Stimulated activated naive CD8-positive, alpha-beta T cell treated with anti-CD3 and anti-CD28 coated beads, Interleukin-15, amount 100 ng/mL, for 72 hours (primary cell): ENCODE data around the gene NRN1L.
A peak's percentile ranks its signal among the peaks of the same experiment; 100 is the strongest.
"Not testable (repeated sequence)": the region's sequence is repeated elsewhere in the genome, so short reads cannot be mapped to it uniquely, and the experiment has no call there.

ENCODE experiments used
- ATAC-seq: fragments of 150-1000 bp; cut with Tn5 transposase; 2 replicates; pipeline ENCODE4 v1.10.0; 2021; ENCODE audit warnings: mild to moderate bottlenecking, moderate library complexity
- DNase-seq, 2 donors: peaks; one replicate each; pipeline ENCODE4 v3.0.0; 2021 to 2022
- H3K27ac Mint-ChIP-seq, 2 donors: one replicate each; pipeline ENCODE4 v1.8.0; 2022; ENCODE audit warnings: mild to moderate bottlenecking in 2 of 2, mixed read lengths in 2 of 2, moderate library complexity in 2 of 2
- H3K27me3 Mint-ChIP-seq: one replicate; pipeline ENCODE4 v1.8.0; 2022; ENCODE audit warnings: mixed read lengths
- H3K4me1 Mint-ChIP-seq: one replicate; pipeline ENCODE4 v1.8.0; 2022; ENCODE audit warnings: mild to moderate bottlenecking, mixed read lengths
- H3K4me3 Mint-ChIP-seq, 2 donors: one replicate each; pipeline ENCODE4 v1.8.0; 2022; ENCODE audit warnings: mild to moderate bottlenecking in 2 of 2, mixed read lengths in 2 of 2, moderate library complexity in 1 of 2
- H3K9me3 Mint-ChIP-seq, 2 donors: one replicate each; pipeline ENCODE4 v1.8.0; 2022; ENCODE audit warnings: mixed read lengths in 2 of 2

Gene NRN1L

GRCh38 chr16:67885976-67886375 is 1.3 kb downstream of the NRN1L start:
- H3K27me3 Mint-ChIP-seq, result no peaks in the 10 kb centered on the region
- no peak overlapping the region for H3K27ac Mint-ChIP-seq
- ATAC-seq, result no peak
- H3K9me3 Mint-ChIP-seq, result no peaks in the 10 kb centered on the region
- DNase-seq, result no peak
- no peaks in the 10 kb centered on the region for H3K4me1 Mint-ChIP-seq
- H3K4me3 Mint-ChIP-seq, result no peak overlapping the region

GRCh38 chr16:67886387-67886786 is 1.7 kb downstream of the NRN1L start:
- H3K27ac Mint-ChIP-seq, result peak overlapping the region in 1 of 2 donors; percentile 20
- no peak overlapping the region for H3K4me3 Mint-ChIP-seq
- no peaks in the 10 kb centered on the region for H3K27me3 Mint-ChIP-seq
- ATAC-seq (no peak), DNase-seq (no peak)
- H3K9me3 Mint-ChIP-seq, result no peaks in the 10 kb centered on the region
- H3K4me1 Mint-ChIP-seq, result no peaks in the 10 kb centered on the region

GRCh38 chr16:67888331-67888730 is 3.6 kb downstream of the NRN1L start:
- no peak for ATAC-seq
- Mint-ChIP-seq H3K27ac (no peak overlapping the region), H3K9me3 (no peaks in the 10 kb centered on the region), H3K27me3 (no peaks in the 10 kb centered on the region), H3K4me3 (no peak overlapping the region), H3K4me1 (peaks cover 8% of the 10 kb centered on the region)
- DNase-seq, result no peak

- no peak for DNase-seq
- Mint-ChIP-seq H3K9me3 (no peaks in the 10 kb centered on the region), H3K4me1 (peaks cover 27% of the 10 kb centered on the region), H3K27me3 (no peaks in the 10 kb centered on the region), H3K27ac (no peak overlapping the region), H3K4me3 (peak overlapping the region; percentile 86 to 99)
- no peak for ATAC-seq
These were observed 7.7 kb downstream of the NRN1L start for GRCh38 chr16:67892375-67892774.

DNA sequence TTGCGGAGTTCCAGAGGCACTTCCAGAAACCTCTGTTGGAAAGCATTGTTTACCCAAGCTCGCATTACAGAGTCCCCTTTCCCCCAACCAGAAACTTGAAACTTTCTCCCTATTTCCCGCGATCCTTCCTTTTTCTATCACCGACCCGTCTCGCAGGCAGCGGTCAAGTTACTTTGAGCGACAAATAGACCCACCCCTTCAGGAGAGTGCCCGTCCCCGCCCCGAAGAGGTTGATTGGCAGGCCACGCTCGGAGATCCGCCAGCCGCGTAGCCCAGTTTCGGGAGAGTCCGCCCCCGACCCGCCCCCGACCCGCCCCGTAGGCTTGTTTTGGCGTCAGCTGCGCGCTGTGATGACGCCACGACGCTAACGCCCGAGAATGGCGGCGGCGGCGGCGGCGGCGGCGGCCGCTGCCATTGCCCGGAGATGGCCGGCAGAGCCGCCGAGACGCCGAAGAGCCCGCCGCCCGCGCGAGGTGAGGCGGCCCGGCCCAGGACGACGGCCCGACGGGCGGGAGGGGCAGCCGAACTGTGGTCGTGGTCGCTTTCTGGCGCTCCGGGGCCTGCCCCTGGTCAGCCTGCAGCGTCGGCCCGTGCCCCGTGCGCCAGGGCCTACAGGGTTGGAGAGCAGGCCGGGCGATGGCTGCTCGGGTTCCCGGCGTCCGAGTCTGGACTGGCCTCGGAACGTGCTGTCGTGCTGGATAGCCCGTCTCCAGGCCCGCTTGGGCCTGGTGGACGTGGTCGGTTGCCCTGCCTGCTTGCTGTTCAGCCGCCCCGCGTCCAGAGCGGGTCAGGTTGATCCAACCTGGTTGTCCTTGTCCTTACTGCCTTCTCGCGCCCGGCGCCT is 8.4 kb downstream of the NRN1L start, which contains the start of gene PSKH1:
Gene PSKH1 (plus strand): TSS at position 356 of the 844 bp plus-strand sequence. CDS start 15,496 bp downstream, outside the sequence.
- Mint-ChIP-seq H3K4me3 (peak within 1 kb of the TSS; percentile 86 to 99), H3K4me1 (peaks cover 29% of the 10 kb centered on the region), H3K27me3 (no peaks in the 10 kb centered on the region), H3K27ac (peak within 1 kb of the TSS; percentile 98 to 99), H3K9me3 (no peaks in the 10 kb centered on the region)
- peak; percentile 99 for ATAC-seq
- DNase-seq, result peak; percentile 87 to 92

- DNase-seq (no peak), ATAC-seq (no peak)
- peaks cover 29% of the 10 kb centered on the region for H3K4me1 Mint-ChIP-seq
- no peaks in the 10 kb centered on the region for H3K27me3 Mint-ChIP-seq
- peak overlapping the region; percentile 98 to 99 for H3K27ac Mint-ChIP-seq
- peak overlapping the region; percentile 86 to 99 for H3K4me3 Mint-ChIP-seq
- no peaks in the 10 kb centered on the region for H3K9me3 Mint-ChIP-seq
These were observed 9.2 kb downstream of the NRN1L start for GRCh38 chr16:67893743-67894399.

GRCh38 chr16:67897231-67897630 is 12.5 kb downstream of the NRN1L start:
- no peaks in the 10 kb centered on the region for H3K27me3 Mint-ChIP-seq
- H3K27ac Mint-ChIP-seq, result no peak overlapping the region
- H3K9me3 Mint-ChIP-seq, result no peaks in the 10 kb centered on the region
- H3K4me3 Mint-ChIP-seq, result no peak overlapping the region
- DNase-seq, result no peak
- ATAC-seq, result no peak
- peaks cover 29% of the 10 kb centered on the region for H3K4me1 Mint-ChIP-seq

DNA sequence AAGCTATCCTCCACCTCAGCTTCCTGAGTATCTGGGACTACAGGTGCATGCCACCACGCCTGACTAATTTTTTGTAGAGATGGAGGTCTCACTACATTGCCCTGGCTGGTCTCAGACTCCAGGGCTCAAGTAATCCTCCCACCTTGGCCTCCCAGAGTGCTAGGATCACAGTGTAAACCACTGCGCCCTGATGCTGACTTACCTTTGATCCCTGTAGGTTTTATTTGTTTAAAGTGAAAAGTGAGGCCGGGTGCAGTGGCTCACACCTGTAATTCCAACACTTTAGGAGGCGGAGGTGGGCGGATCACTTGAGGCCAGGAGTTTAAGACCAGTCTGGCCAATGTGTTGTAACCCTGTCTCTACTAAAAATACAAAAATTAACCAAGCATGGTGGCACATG is 17.0 kb downstream of the NRN1L start:
- Mint-ChIP-seq H3K27ac (peak overlapping the region in 1 of 2 donors; percentile 59), H3K9me3 (no peaks in the 10 kb centered on the region), H3K27me3 (no peaks in the 10 kb centered on the region), H3K4me1 (peaks cover 8% of the 10 kb centered on the region), H3K4me3 (no peak overlapping the region)
- ATAC-seq, result no peak
- DNase-seq, result no peak

GRCh38 chr16:67902831-67903230 is 18.1 kb downstream of the NRN1L start:
- peaks cover 7% of the 10 kb centered on the region for H3K4me1 Mint-ChIP-seq
- ATAC-seq, result no peak

GRCh38 chr16:67907397-67908180 is 22.9 kb downstream of the NRN1L start:
- ATAC-seq (no peak), DNase-seq (no peak)
- no peak overlapping the region for H3K4me3 Mint-ChIP-seq
- H3K27ac Mint-ChIP-seq, result peak overlapping the region in 1 of 2 donors; percentile 54
- H3K4me1 Mint-ChIP-seq, result peaks cover 28% of the 10 kb centered on the region
- no peaks in the 10 kb centered on the region for H3K9me3 Mint-ChIP-seq
- no peaks in the 10 kb centered on the region for H3K27me3 Mint-ChIP-seq

More at GRCh38 chr16:67902831-67903230, 18.1 kb downstream of the NRN1L start:
- Mint-ChIP-seq H3K9me3 (no peaks in the 10 kb centered on the region), H3K27ac (no peak overlapping the region), H3K4me3 (no peak overlapping the region), H3K27me3 (no peaks in the 10 kb centered on the region)
- no peak for DNase-seq

- ATAC-seq, result no peak
- no peak for DNase-seq
- H3K9me3 Mint-ChIP-seq, result no peaks in the 10 kb centered on the region
- no peaks in the 10 kb centered on the region for H3K27me3 Mint-ChIP-seq
- H3K27ac Mint-ChIP-seq, result no peak overlapping the region
- H3K4me1 Mint-ChIP-seq, result peaks cover 28% of the 10 kb centered on the region
- H3K4me3 Mint-ChIP-seq, result peak overlapping the region in 1 of 2 donors; percentile 33
These were observed 24.5 kb downstream of the NRN1L start for GRCh38 chr16:67909056-67909742.

GRCh38 chr16:67910158-67910557 is 25.5 kb downstream of the NRN1L start:
- ATAC-seq (peak; percentile 99), DNase-seq (peak in 1 of 2 donors; percentile 67)
- H3K27me3 Mint-ChIP-seq, result no peaks in the 10 kb centered on the region
- H3K4me3 Mint-ChIP-seq, result no peak overlapping the region
- peak overlapping the region; percentile 5 to 84 for H3K27ac Mint-ChIP-seq
- no peaks in the 10 kb centered on the region for H3K9me3 Mint-ChIP-seq
- peaks cover 28% of the 10 kb centered on the region for H3K4me1 Mint-ChIP-seq

GRCh38 chr16:67914758-67915495 is 30.2 kb downstream of the NRN1L start:
- no peaks in the 10 kb centered on the region for H3K27me3 Mint-ChIP-seq
- no peak for ATAC-seq
- peaks cover 53% of the 10 kb centered on the region for H3K4me1 Mint-ChIP-seq
- no peak for DNase-seq
- no peak overlapping the region for H3K4me3 Mint-ChIP-seq
- H3K27ac Mint-ChIP-seq, result peak overlapping the region in 1 of 2 donors; percentile 60
- no peaks in the 10 kb centered on the region for H3K9me3 Mint-ChIP-seq

- not testable (repeated sequence) for DNase-seq, H3K27me3 Mint-ChIP-seq, H3K4me3 Mint-ChIP-seq
These were observed 30.7 kb downstream of the NRN1L start for GRCh38 chr16:67915496-67915769.

More at GRCh38 chr16:67915496-67915769, 30.7 kb downstream of the NRN1L start:
- ATAC-seq, H3K9me3 Mint-ChIP-seq, H3K27ac Mint-ChIP-seq: not testable (repeated sequence)
- peaks cover 50% of the 10 kb centered on the region for H3K4me1 Mint-ChIP-seq
